Cardiac fibroblast (primary cell): Measurements from ENCODE around the gene GNA12.

Source experiments
- DNase-seq, 2 donors: peaks; one replicate each; pipeline versions ENCODE4 v3.0.0 to v3.0.0-alpha.2; 2010; ENCODE audit warnings: low read depth in 2 of 2
- H3K4me3 ChIP-seq, 2 donors: replicated peaks in 1 of 2; 1 replicate in 1 of 2; 2 replicates in 1 of 2; pipeline ENCODE4 v1.5.1; 2011; ENCODE audit warnings: low read depth in 2 of 2, low read length in 2 of 2, mild to moderate bottlenecking in 2 of 2, moderate library complexity in 1 of 2
- TF ChIP-seq, protein P1 (sequence below): IDR thresholded peaks from one replicate; pipeline ENCODE4 v1.5.1; 2011; ENCODE audit warnings: low read depth, mild to moderate bottlenecking, low read length, inconsistent platforms

GNA12 gene

GRCh38 chr7:2819161-2819953 lies 24.8 kb downstream of the GNA12 start:
- DNase-seq, result no peak
- H3K4me3 ChIP-seq, result no peak overlapping the region
- TF ChIP-seq, protein P1, sequence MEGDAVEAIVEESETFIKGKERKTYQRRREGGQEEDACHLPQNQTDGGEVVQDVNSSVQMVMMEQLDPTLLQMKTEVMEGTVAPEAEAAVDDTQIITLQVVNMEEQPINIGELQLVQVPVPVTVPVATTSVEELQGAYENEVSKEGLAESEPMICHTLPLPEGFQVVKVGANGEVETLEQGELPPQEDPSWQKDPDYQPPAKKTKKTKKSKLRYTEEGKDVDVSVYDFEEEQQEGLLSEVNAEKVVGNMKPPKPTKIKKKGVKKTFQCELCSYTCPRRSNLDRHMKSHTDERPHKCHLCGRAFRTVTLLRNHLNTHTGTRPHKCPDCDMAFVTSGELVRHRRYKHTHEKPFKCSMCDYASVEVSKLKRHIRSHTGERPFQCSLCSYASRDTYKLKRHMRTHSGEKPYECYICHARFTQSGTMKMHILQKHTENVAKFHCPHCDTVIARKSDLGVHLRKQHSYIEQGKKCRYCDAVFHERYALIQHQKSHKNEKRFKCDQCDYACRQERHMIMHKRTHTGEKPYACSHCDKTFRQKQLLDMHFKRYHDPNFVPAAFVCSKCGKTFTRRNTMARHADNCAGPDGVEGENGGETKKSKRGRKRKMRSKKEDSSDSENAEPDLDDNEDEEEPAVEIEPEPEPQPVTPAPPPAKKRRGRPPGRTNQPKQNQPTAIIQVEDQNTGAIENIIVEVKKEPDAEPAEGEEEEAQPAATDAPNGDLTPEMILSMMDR, result no peak

GRCh38 chr7:2818653-2819052 lies 25.5 kb downstream of the GNA12 start:
- no peak for DNase-seq
- no peak overlapping the region for H3K4me3 ChIP-seq
- TF ChIP-seq, protein P1, result no peak

DNA sequence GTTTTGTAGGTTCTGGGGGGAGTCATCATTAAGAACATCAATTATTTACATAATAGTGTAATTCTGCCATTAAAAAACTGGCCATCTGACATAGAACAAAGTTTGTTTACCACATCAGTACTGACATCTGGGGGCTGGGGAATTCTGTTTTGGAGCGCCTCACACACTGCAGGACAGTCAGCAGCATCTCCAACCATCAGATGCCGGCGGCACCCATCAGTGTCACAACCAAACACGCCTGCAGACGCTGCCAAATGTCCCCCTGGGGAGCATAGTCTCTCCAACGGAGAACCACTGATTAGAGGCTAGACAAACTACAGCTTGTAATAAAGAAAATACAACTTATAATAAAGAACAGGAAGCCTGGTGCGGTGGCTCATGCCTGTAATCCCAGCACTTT lies 26.0 kb downstream of the GNA12 start:
- TF ChIP-seq, protein P1, result no peak
- no peak for DNase-seq
- no peak overlapping the region for H3K4me3 ChIP-seq

DNA sequence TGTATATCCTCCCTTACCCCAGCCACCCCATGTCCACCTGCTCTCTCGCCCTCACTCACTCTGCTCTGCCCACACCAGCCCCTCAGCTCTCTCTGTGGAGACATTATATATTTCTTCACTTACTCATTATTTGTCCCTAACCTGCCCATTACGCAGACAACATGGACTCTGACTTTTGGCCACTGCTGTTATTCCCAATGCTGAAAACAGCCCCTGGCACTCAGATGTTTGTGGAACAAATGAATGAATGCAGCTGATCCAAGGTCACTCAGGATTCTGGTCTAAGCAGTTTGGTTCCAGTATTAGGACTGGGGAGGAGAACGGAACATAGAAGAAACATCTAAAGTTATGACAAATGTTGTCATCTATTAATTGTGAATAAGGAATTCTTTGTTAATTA lies 26.7 kb downstream of the GNA12 start:
- no peak for DNase-seq
- TF ChIP-seq, protein P1, result no peak
- H3K4me3 ChIP-seq, result no peak overlapping the region

GRCh38 chr7:2815875-2816245 lies 28.2 kb downstream of the GNA12 start:
- no peak for DNase-seq
- TF ChIP-seq, protein P1, result no peak

GRCh38 chr7:2814946-2815874 lies 28.9 kb downstream of the GNA12 start:
- TF ChIP-seq, protein P1, result no peak
- DNase-seq, result no peak
- no peak overlapping the region for H3K4me3 ChIP-seq

More at GRCh38 chr7:2815875-2816245, 28.2 kb downstream of the GNA12 start:
- H3K4me3 ChIP-seq, result no peak overlapping the region
